ENCODE data around the gene ACVR1. TPM values are rescaled to one million over a fixed set of nuclear protein-coding genes. Genes with fewer than 3 reads are reported as not detected.
A peak's percentile ranks its signal among the peaks of the same experiment; 100 is the strongest.
"Not testable (repeated sequence)": the region's sequence is repeated elsewhere in the genome, so short reads cannot be mapped to it uniquely, and the experiment has no call there.

The ACVR1 gene
- polyA plus RNA-seq, 1 donor: 19.3 TPM

GRCh38 chr2:157749684-157750083 lies 126.4 kb downstream of the ACVR1 start:
- DNase-seq: no peak

- no peak for DNase-seq
Observed at GRCh38 chr2:157748371-157749142, 127.6 kb downstream of the ACVR1 start.

GRCh38 chr2:157747695-157748370 lies 128.3 kb downstream of the ACVR1 start:
- DNase-seq: peak; percentile 4

- DNase-seq: no peak
Observed at GRCh38 chr2:157747280-157747679, 128.8 kb downstream of the ACVR1 start.

GRCh38 chr2:157746234-157746950 lies 129.7 kb downstream of the ACVR1 start:
- DNase-seq: no peak

- no peak for DNase-seq
Observed at GRCh38 chr2:157744571-157745076, 131.5 kb downstream of the ACVR1 start.

- no peak for DNase-seq
Observed at GRCh38 chr2:157743051-157743450, 133.1 kb downstream of the ACVR1 start.

GRCh38 chr2:157741819-157742484 lies 134.2 kb downstream of the ACVR1 start:
- DNase-seq: no peak

GRCh38 chr2:157737656-157738055 lies 138.5 kb downstream of the ACVR1 start:
- DNase-seq: no peak

GRCh38 chr2:157735532-157735931 lies 140.6 kb downstream of the ACVR1 start:
- no peak for DNase-seq

GRCh38 chr2:157733263-157733662 lies 142.9 kb downstream of the ACVR1 start:
- DNase-seq: no peak

- no peak for DNase-seq
Observed at GRCh38 chr2:157732596-157732995, 143.5 kb downstream of the ACVR1 start.

- no peak for DNase-seq
Observed at GRCh38 chr2:157727693-157728092, 148.4 kb downstream of the ACVR1 start.

- DNase-seq: no peak
Observed at GRCh38 chr2:157726946-157727345, 149.2 kb downstream of the ACVR1 start.

- no peak for DNase-seq
Observed at GRCh38 chr2:157725846-157726245, 150.3 kb downstream of the ACVR1 start.

GRCh38 chr2:157722580-157723234 lies 153.4 kb downstream of the ACVR1 start:
- DNase-seq: no peak

- DNase-seq: no peak
Observed at GRCh38 chr2:157720504-157720903, 155.6 kb downstream of the ACVR1 start.

- DNase-seq: not testable (repeated sequence)
Observed at GRCh38 chr2:157704653-157705052, 171.5 kb downstream of the ACVR1 start.

- DNase-seq: not testable (repeated sequence)
Observed at GRCh38 chr2:157704148-157704547, 172.0 kb downstream of the ACVR1 start.

GRCh38 chr2:157699806-157700205 lies 176.3 kb downstream of the ACVR1 start:
- DNase-seq: no peak

GRCh38 chr2:157699009-157699408 lies 177.1 kb downstream of the ACVR1 start:
- no peak for DNase-seq

GRCh38 chr2:157698430-157698829 lies 177.7 kb downstream of the ACVR1 start:
- DNase-seq: no peak

Data from hindlimb muscle (tissue), 1 donor.